Neural cell (in vitro differentiated cells): ENCODE measurements around the gene ZSCAN21. TPM values are rescaled to one million over a fixed set of nuclear protein-coding genes. Genes with fewer than 3 reads are reported as not detected.

Experiments
- H2AFZ ChIP-seq: fragments of 200-600, 300-800 bp; sonication (generic), shearing (Covaris generic); 2 replicates; pipeline ENCODE4 v1.6.0; 2014; ENCODE audit warnings: low read depth, mild to moderate bottlenecking, antibody characterized with exemption, low read length, moderate library complexity
- H3F3A ChIP-seq: fragments of 200-600 bp; shearing (Covaris generic); 2 replicates; pipeline ENCODE4 v1.6.1; 2016; ENCODE audit warnings: mild to moderate bottlenecking, moderate library complexity, mixed read lengths, antibody characterized with exemption, low read length; ENCODE audit not compliant: insufficient read depth, poor library complexity, severe bottlenecking
- H3K27ac ChIP-seq: fragments of 200-600, 300-800 bp; sonication (generic), shearing (Covaris generic); 2 replicates; pipeline ENCODE4 v1.5.1; 2014; ENCODE audit warnings: mild to moderate bottlenecking, low read length, moderate library complexity
- H3K27me3 ChIP-seq: fragments of 300-800, 200-600 bp; sonication (generic), shearing (Covaris generic); 2 replicates; pipeline ENCODE4 v1.6.0; 2014; ENCODE audit warnings: mild to moderate bottlenecking, low read depth, low read length, moderate library complexity; ENCODE audit not compliant: insufficient read depth
- H3K36me3 ChIP-seq: fragments of 300-800, 200-600 bp; sonication (generic), shearing (Covaris generic); 2 replicates; pipeline ENCODE4 v1.5.1; 2014; ENCODE audit warnings: mild to moderate bottlenecking, antibody characterized with exemption, low read length, moderate library complexity; ENCODE audit not compliant: insufficient read depth
- H3K4me2 ChIP-seq: fragments of 300-800, 200-600 bp; sonication (generic), shearing (Covaris generic); 2 replicates; pipeline ENCODE4 v1.6.0; 2014; ENCODE audit warnings: mild to moderate bottlenecking, low read length
- H3K4me3 ChIP-seq: fragments of 300-800, 200-600 bp; sonication (generic), shearing (Covaris generic); 2 replicates; pipeline ENCODE4 v1.5.1; 2014; ENCODE audit warnings: mild to moderate bottlenecking, low read length, moderate library complexity
- H3K79me2 ChIP-seq: fragments of 200-600 bp; shearing (Covaris generic); replicated peaks from 2 replicates; pipeline ENCODE4 v1.6.0; 2014; ENCODE audit warnings: mild to moderate bottlenecking, low read length, moderate library complexity; ENCODE audit not compliant: insufficient read depth
- H3K9ac ChIP-seq: fragments of 300-800, 200-600 bp; sonication (generic), shearing (Covaris generic); 2 replicates; pipeline ENCODE4 v1.6.1; 2016; ENCODE audit warnings: mild to moderate bottlenecking, low read length, mixed read lengths
- H3K9me2 ChIP-seq: fragments of 200-600 bp; shearing (Covaris generic); 2 replicates; pipeline ENCODE4 v1.6.1; 2016; ENCODE audit warnings: mild to moderate bottlenecking, low read length, mixed read lengths; ENCODE audit not compliant: insufficient read depth
- H3K9me3 ChIP-seq: fragments of 200-600, 300-800 bp; sonication (generic), shearing (Covaris generic); 2 replicates; pipeline ENCODE4 v1.6.1; 2016; ENCODE audit warnings: mild to moderate bottlenecking, mixed run types, low read length, moderate library complexity, mixed read lengths
- H4K20me1 ChIP-seq: fragments of 200-600 bp; shearing (Covaris generic); 2 replicates; pipeline ENCODE4 v1.6.1; 2016; ENCODE audit warnings: mild to moderate bottlenecking, mixed run types; ENCODE audit not compliant: insufficient read depth
- CTCF ChIP-seq: fragments of 450-650 bp; IDR thresholded peaks from 2 replicates; pipeline ENCODE4 v1.5.1; 2014; ENCODE audit warnings: antibody characterized with exemption, mild to moderate bottlenecking, moderate library complexity; ENCODE audit not compliant: poor library complexity, severe bottlenecking
- EP300 ChIP-seq: fragments of 450-650 bp; conservative IDR thresholded peaks from 2 replicates; pipeline ENCODE4 v1.6.1; 2014; ENCODE audit warnings: antibody characterized with exemption, mild to moderate bottlenecking, moderate library complexity; ENCODE audit not compliant: poor library complexity, severe bottlenecking
- EZH2 ChIP-seq: fragments of 200-600, 300-800 bp; shearing (Covaris generic), sonication (generic); IDR thresholded peaks from 2 replicates; pipeline ENCODE4 v1.6.1; 2014; ENCODE audit warnings: antibody characterized with exemption, low read length, borderline replicate concordance, mild to moderate bottlenecking; ENCODE audit not compliant: insufficient read depth, poor library complexity, severe bottlenecking
- MXI1 ChIP-seq: fragments of 450-650 bp; conservative IDR thresholded peaks from 2 replicates; pipeline ENCODE4 v1.6.1; 2014; ENCODE audit warnings: antibody characterized with exemption, mild to moderate bottlenecking; ENCODE audit not compliant: poor library complexity, severe bottlenecking
- POLR2AphosphoS5 ChIP-seq: IDR thresholded peaks from 2 replicates; pipeline ENCODE4 v1.6.1; 2012
- RAD21 ChIP-seq: fragments of 450-650 bp; conservative IDR thresholded peaks from 2 replicates; pipeline ENCODE4 v1.6.1; 2014; ENCODE audit warnings: antibody characterized with exemption, mild to moderate bottlenecking, moderate library complexity
- SMC3 ChIP-seq: fragments of 450-650 bp; conservative IDR thresholded peaks from 2 replicates; pipeline ENCODE4 v1.6.1; 2014; ENCODE audit warnings: antibody characterized with exemption, mild to moderate bottlenecking, moderate library complexity; ENCODE audit not compliant: poor library complexity
- TAF1 ChIP-seq: IDR thresholded peaks from 2 replicates; pipeline ENCODE4 v1.6.1; 2012; ENCODE audit warnings: low read depth
- polyA plus RNA-seq: library from polyadenylated mRNA; depleted of rRNA; stranded (reverse); fragments of >200 nt; gene quantifications from 2 replicates; pipeline ENCODE4 v1.2.3, GENCODE V29; 2014
- TF ChIP-seq, protein P1 (sequence below): IDR thresholded peaks from 2 replicates; pipeline ENCODE4 v1.6.1; 2012; ENCODE audit warnings: borderline replicate concordance

Gene ZSCAN21
- polyA plus RNA-seq, 1 donor from 2014 or later = 27.6 TPM

DNA sequence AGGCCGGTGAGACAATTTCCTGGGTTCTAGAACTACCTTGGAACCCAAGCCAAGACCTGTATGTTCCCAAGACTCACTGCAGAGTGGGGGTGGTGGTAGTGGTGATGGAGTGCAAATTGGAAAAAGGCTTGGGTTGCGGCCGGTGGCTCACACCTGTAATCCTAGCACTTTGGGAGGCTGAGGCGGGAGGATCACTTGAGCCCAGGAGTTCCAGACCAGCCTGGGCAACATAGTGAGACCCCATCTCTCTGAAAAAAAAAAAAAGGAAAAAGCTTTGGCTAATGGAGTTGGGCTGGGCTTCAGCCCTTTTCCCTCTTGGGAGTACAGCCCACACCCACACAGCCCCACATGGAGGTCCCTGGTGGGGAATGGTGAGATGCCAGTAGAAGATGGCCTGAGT, 56.0 kb downstream of the ZSCAN21 start:
- H3K27me3 ChIP-seq = no peaks in the 10 kb centered on the region
- no peak overlapping the region for H3K4me3 ChIP-seq
- TF ChIP-seq TAF1 = no peak
- TF ChIP-seq POLR2AphosphoS5 = no peak
- TF ChIP-seq EZH2 = no peak
- TF ChIP-seq RAD21 = no peak
- TF ChIP-seq EP300 = no peak
- no peak for TF ChIP-seq CTCF
- no peak for TF ChIP-seq MXI1
- TF ChIP-seq, protein P1, sequence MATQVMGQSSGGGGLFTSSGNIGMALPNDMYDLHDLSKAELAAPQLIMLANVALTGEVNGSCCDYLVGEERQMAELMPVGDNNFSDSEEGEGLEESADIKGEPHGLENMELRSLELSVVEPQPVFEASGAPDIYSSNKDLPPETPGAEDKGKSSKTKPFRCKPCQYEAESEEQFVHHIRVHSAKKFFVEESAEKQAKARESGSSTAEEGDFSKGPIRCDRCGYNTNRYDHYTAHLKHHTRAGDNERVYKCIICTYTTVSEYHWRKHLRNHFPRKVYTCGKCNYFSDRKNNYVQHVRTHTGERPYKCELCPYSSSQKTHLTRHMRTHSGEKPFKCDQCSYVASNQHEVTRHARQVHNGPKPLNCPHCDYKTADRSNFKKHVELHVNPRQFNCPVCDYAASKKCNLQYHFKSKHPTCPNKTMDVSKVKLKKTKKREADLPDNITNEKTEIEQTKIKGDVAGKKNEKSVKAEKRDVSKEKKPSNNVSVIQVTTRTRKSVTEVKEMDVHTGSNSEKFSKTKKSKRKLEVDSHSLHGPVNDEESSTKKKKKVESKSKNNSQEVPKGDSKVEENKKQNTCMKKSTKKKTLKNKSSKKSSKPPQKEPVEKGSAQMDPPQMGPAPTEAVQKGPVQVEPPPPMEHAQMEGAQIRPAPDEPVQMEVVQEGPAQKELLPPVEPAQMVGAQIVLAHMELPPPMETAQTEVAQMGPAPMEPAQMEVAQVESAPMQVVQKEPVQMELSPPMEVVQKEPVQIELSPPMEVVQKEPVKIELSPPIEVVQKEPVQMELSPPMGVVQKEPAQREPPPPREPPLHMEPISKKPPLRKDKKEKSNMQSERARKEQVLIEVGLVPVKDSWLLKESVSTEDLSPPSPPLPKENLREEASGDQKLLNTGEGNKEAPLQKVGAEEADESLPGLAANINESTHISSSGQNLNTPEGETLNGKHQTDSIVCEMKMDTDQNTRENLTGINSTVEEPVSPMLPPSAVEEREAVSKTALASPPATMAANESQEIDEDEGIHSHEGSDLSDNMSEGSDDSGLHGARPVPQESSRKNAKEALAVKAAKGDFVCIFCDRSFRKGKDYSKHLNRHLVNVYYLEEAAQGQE = no peak
- TF ChIP-seq SMC3 = no peak
- no peaks in the 10 kb centered on the region for H3K9me3 ChIP-seq
- no peak overlapping the region for H3K27ac ChIP-seq
- H3K9me2 ChIP-seq = no peaks in the 10 kb centered on the region
- no peak overlapping the region for H2AFZ ChIP-seq
- H3K79me2 ChIP-seq = no peaks in the 10 kb centered on the region
- H4K20me1 ChIP-seq = no peaks in the 10 kb centered on the region
- H3K9ac ChIP-seq = no peak overlapping the region
- no peaks in the 10 kb centered on the region for H3F3A ChIP-seq
- H3K4me2 ChIP-seq = no peak overlapping the region
- H3K36me3 ChIP-seq = no peaks in the 10 kb centered on the region

GRCh38 chr7:100106633-100107032, 57.1 kb downstream of the ZSCAN21 start:
- Histone ChIP-seq H3K27ac (no peak overlapping the region), H3K9me2 (no peaks in the 10 kb centered on the region), H4K20me1 (no peaks in the 10 kb centered on the region), H3K9ac (no peak overlapping the region), H3K4me3 (no peak overlapping the region), H3K27me3 (no peaks in the 10 kb centered on the region), H2AFZ (no peak overlapping the region), H3K36me3 (no peaks in the 10 kb centered on the region), H3F3A (no peaks in the 10 kb centered on the region), H3K9me3 (no peaks in the 10 kb centered on the region), H3K4me2 (no peak overlapping the region), H3K79me2 (no peaks in the 10 kb centered on the region)
- TF ChIP-seq EP300 (no peak), RAD21 (no peak), SMC3 (no peak)
